Endothelial cell of umbilical vein (primary cell): Measurements from ENCODE around the gene BCL3. TPM values are rescaled to one million over a fixed set of nuclear protein-coding genes. Genes with fewer than 3 reads are reported as not detected.

Source experiments
- BruUV-seq: library from RNA; stranded (reverse); fragments of 400-500 nt; replicated peaks from 2 replicates; lab custom pipeline; 2021; lab: Mats Ljungman, UMichigan
- CTCF ChIA-PET: fragments of 300-600, 350-600 bp; sonication (Branson Sonifier 250); formaldehyde crosslinking; loops from one replicate; lab custom pipeline; 2021; ENCODE audit warnings: antibody characterized with exemption, inconsistent platforms; lab: Charles Lee
- POLR2A ChIA-PET: fragments of 300-600, 350-600 bp; sonication (Branson Sonifier 250); formaldehyde crosslinking; loops from one replicate; lab custom pipeline; 2021; ENCODE audit warnings: antibody characterized with exemption, inconsistent platforms; lab: Charles Lee
- DNase-seq: peaks from one replicate; pipeline ENCODE4 v3.0.0-alpha.2; 2011; ENCODE audit warnings: low read depth, low spot score
- FAIRE-seq: peaks from 2 replicates; lab custom pipeline; 2011; peaks lifted over from hg19 to GRCh38; lab: Jason Lieb, UNC
- H2AFZ ChIP-seq: 2 replicates; pipeline ENCODE4 v1.6.0; 2012; ENCODE audit warnings: low read depth, low read length, control low read depth, inconsistent platforms
- H3K27ac ChIP-seq: 2 replicates; pipeline ENCODE4 v1.5.1; 2011; ENCODE audit warnings: low read depth, mild to moderate bottlenecking, control low read depth, low read length, moderate library complexity; ENCODE audit not compliant: insufficient read depth
- H3K27me3 ChIP-seq, 2 experiments: 2 replicates each; pipeline versions ENCODE4 v1.6.0 to v1.6.1; 2011; ENCODE audit warnings: low read length in 2 of 2, mixed read lengths in 1 of 2; ENCODE audit not compliant: control insufficient read depth in 2 of 2, insufficient read depth in 2 of 2
- H3K36me3 ChIP-seq, 2 experiments: 2 replicates in 1 of 2; 3 replicates in 1 of 2; pipeline ENCODE4 v1.5.1; 2011; ENCODE audit warnings: low read length in 2 of 2, mild to moderate bottlenecking in 1 of 2, moderate library complexity in 1 of 2; ENCODE audit not compliant: control insufficient read depth in 2 of 2, insufficient read depth in 2 of 2; ENCODE audit errors: extremely low read depth in 1 of 2
- H3K4me1 ChIP-seq: 3 replicates; pipeline ENCODE4 v1.5.1; 2011; ENCODE audit warnings: mild to moderate bottlenecking, low read length; ENCODE audit not compliant: control insufficient read depth, insufficient read depth; ENCODE audit errors: extremely low read depth
- H3K4me2 ChIP-seq: 2 replicates; pipeline ENCODE4 v1.6.1; 2011; ENCODE audit warnings: low read length, control low read depth, mixed read lengths; ENCODE audit not compliant: insufficient read depth
- H3K4me3 ChIP-seq, 3 experiments: fragments of 200-600 bp in 1 of 3; sonication (generic), shearing (Covaris generic) in 1 of 3; replicated peaks in 1 of 3; 2 replicates each; pipeline ENCODE4 v1.5.1; 2011 to 2016; ENCODE audit warnings: control low read depth in 3 of 3, low read length in 3 of 3, mild to moderate bottlenecking in 2 of 3, inconsistent platforms in 1 of 3, low read depth in 1 of 3, moderate library complexity in 1 of 3; ENCODE audit not compliant: insufficient read depth in 1 of 3
- H3K79me2 ChIP-seq: 2 replicates; pipeline ENCODE4 v1.6.0; 2012; ENCODE audit warnings: low read length, inconsistent platforms; ENCODE audit not compliant: control insufficient read depth, insufficient read depth
- H3K9ac ChIP-seq: replicated peaks from 2 replicates; pipeline ENCODE3; 2011; ENCODE audit warnings: low read length, control low read depth; ENCODE audit not compliant: insufficient read depth; ENCODE audit errors: extremely low read depth
- H3K9me1 ChIP-seq: replicated peaks from 3 replicates; pipeline ENCODE4 v1.6.0; 2011; ENCODE audit warnings: mild to moderate bottlenecking, low read length; ENCODE audit not compliant: control insufficient read depth, insufficient read depth; ENCODE audit errors: extremely low read depth
- H3K9me3 ChIP-seq: replicated peaks from 2 replicates; pipeline ENCODE4 v1.5.1; 2012; ENCODE audit warnings: low read length, inconsistent platforms; ENCODE audit not compliant: control insufficient read depth, insufficient read depth
- H4K20me1 ChIP-seq: replicated peaks from 2 replicates; pipeline ENCODE3; 2011; ENCODE audit warnings: mild to moderate bottlenecking, low read length; ENCODE audit not compliant: control insufficient read depth, insufficient read depth; ENCODE audit errors: extremely low read depth
- CTCF ChIP-seq, 2 donors: IDR thresholded peaks; 1 replicate in 1 of 2; 2 replicates in 1 of 2; pipeline ENCODE4 v1.5.1; 2011; ENCODE audit warnings: low read length in 2 of 2, mild to moderate bottlenecking in 2 of 2, moderate library complexity in 2 of 2, control low read depth in 1 of 2, inconsistent platforms in 1 of 2, low read depth in 1 of 2; ENCODE audit not compliant: insufficient read depth in 1 of 2; ENCODE audit errors: extremely low read depth in 1 of 2
- EZH2 ChIP-seq: IDR thresholded peaks from 2 replicates; pipeline ENCODE4 v1.6.1; 2012; ENCODE audit warnings: borderline replicate concordance, low read depth, mild to moderate bottlenecking, moderate library complexity, low read length, inconsistent platforms; ENCODE audit not compliant: severe bottlenecking
- FOS ChIP-seq: IDR thresholded peaks from 2 replicates; pipeline ENCODE4 v1.6.1; 2011; ENCODE audit warnings: mild to moderate bottlenecking, low read length, moderate library complexity, borderline replicate concordance; ENCODE audit not compliant: insufficient read depth
- GATA2 ChIP-seq: IDR thresholded peaks from 2 replicates; pipeline ENCODE4 v1.7.0; 2011; ENCODE audit warnings: low read depth, mild to moderate bottlenecking, moderate library complexity, mixed read lengths, low read length; ENCODE audit not compliant: insufficient read length, insufficient read depth
- JUN ChIP-seq: IDR thresholded peaks from 2 replicates; pipeline ENCODE4 v1.6.1; 2011; ENCODE audit warnings: borderline replicate concordance, low read depth; ENCODE audit not compliant: insufficient read length, insufficient read depth
- MAX ChIP-seq: IDR thresholded peaks from 2 replicates; pipeline ENCODE4 v1.6.1; 2011; ENCODE audit not compliant: insufficient read depth, insufficient read length
- MYC ChIP-seq: IDR thresholded peaks from one replicate; pipeline ENCODE4 v1.6.1; 2011; ENCODE audit warnings: mild to moderate bottlenecking, low read depth, low read length
- POLR2A ChIP-seq: IDR thresholded peaks from 2 replicates; pipeline ENCODE4 v1.6.1; 2012; ENCODE audit warnings: low read depth, mild to moderate bottlenecking, control low read depth, low read length
- POLR2AphosphoS5 ChIP-seq: IDR thresholded peaks from 2 replicates; pipeline ENCODE4 v1.6.1; 2012; ENCODE audit warnings: low read depth, mild to moderate bottlenecking, control low read depth, low read length, moderate library complexity; ENCODE audit not compliant: insufficient read depth
- dilution Hi-C: fragments of 300-500 bp; cut with MboI; formaldehyde crosslinking; loops from one replicate; pipeline ENCODE4 v1.15.0; 2019; ENCODE audit warnings: low sequenced_read_pairs; ENCODE audit not compliant: extremely low pct_ligation_motif_present
- intact Hi-C: fragments of 100-400 bp; cut with micrococcal nuclease; formaldehyde crosslinking; loops from one replicate; pipeline ENCODE4 v1.10.0; 2022
- polyA plus RNA-seq, 4 experiments: library from polyadenylated mRNA; depleted of rRNA in 3 of 4; stranded (reverse) in 3 of 4; unstranded in 1 of 4; fragments of >200 nt; gene quantifications; 2 replicates each; pipeline versions ENCODE4 v1.2.1 to v1.2.3, GENCODE V29; 2011 to 2012; ENCODE audit warnings: missing spikeins in 1 of 4
- total RNA-seq: library from RNA; stranded (reverse); gene quantifications from 2 replicates; pipeline ENCODE4 v1.2.3, GENCODE V29; 2021

Gene BCL3
- total and polyA plus RNA-seq, 2 donors (not counting 3 experiments of a cell fraction or from before 2014, with no cell fraction given) = 11.0 to 26.9 TPM

- FAIRE-seq = no peak
- Histone ChIP-seq H3K27me3 (no peaks in the 10 kb centered on the region), H3K9me1 (no peaks in the 10 kb centered on the region), H3K36me3 (peaks cover 0 to 14% of the 10 kb centered on the region in 2 experiments), H3K4me2 (no peak overlapping the region), H3K9ac (no peak overlapping the region), H3K4me1 (peaks cover 25% of the 10 kb centered on the region), H3K9me3 (no peaks in the 10 kb centered on the region), H4K20me1 (no peaks in the 10 kb centered on the region), H3K27ac (no peak overlapping the region), H3K4me3 (no peak overlapping the region), H2AFZ (no peak overlapping the region), H3K79me2 (peaks cover 3% of the 10 kb centered on the region)
- dilution Hi-C loops (no loop called here), intact Hi-C loops (loop anchor here (5.0 kb wide), 1 partner anchor 72 kb away; no protein-coding TSS in a partner anchor)
- no peak for DNase-seq
- CTCF ChIA-PET = interaction anchor here (2.0 to 19.4 kb wide), 6 partner anchors 10 to 70 kb away, joined by 5 to 688 read pairs (median 20); no protein-coding TSS in a partner anchor
- TF ChIP-seq MAX = no peak
- no peak for TF ChIP-seq FOS
- TF ChIP-seq MYC = no peak
- TF ChIP-seq POLR2AphosphoS5 = no peak
- no peak for TF ChIP-seq JUN
- no peak for TF ChIP-seq EZH2
- no peak for TF ChIP-seq POLR2A
- no peak for TF ChIP-seq CTCF (IDR thresholded peaks at IDR 0.05; ENCODE audit: extremely low read depth in 1 of 2, insufficient read depth in 1 of 2, low read depth in 1 of 2, low read length in 2 of 2)
- no peak for TF ChIP-seq GATA2
- BruUV-seq = TSS peak; percentile 70
- POLR2A ChIA-PET = no interaction called here
Measured at GRCh38 chr19:44759083-44759804, 10.7 kb downstream of the BCL3 start.
